Fibroblast of skin of scalp (primary cell): ENCODE measurements around the gene BHMT2. TPM values are rescaled to one million over a fixed set of nuclear protein-coding genes. Genes with fewer than 3 reads are reported as not detected.

Experiments
- DNase-seq: peaks from one replicate; pipeline ENCODE4 v3.0.0-alpha.2; 2013
- polyA plus RNA-seq, 2 experiments: library from polyadenylated mRNA; unstranded; fragments of 120-200 nt; gene quantifications; one replicate each; pipeline ENCODE4 v1.2.1, GENCODE V29; 2013; ENCODE audit not compliant: insufficient read length in 2 of 2

Gene BHMT2, protein sequence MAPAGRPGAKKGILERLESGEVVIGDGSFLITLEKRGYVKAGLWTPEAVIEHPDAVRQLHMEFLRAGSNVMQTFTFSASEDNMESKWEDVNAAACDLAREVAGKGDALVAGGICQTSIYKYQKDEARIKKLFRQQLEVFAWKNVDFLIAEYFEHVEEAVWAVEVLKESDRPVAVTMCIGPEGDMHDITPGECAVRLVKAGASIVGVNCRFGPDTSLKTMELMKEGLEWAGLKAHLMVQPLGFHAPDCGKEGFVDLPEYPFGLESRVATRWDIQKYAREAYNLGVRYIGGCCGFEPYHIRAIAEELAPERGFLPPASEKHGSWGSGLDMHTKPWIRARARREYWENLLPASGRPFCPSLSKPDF
- polyA plus RNA-seq (2013, experiment 1 of 2; ENCODE audit: insufficient read length): 2.4 TPM
- polyA plus RNA-seq (2013, experiment 2 of 2; ENCODE audit: insufficient read length): 1.7 TPM

DNA sequence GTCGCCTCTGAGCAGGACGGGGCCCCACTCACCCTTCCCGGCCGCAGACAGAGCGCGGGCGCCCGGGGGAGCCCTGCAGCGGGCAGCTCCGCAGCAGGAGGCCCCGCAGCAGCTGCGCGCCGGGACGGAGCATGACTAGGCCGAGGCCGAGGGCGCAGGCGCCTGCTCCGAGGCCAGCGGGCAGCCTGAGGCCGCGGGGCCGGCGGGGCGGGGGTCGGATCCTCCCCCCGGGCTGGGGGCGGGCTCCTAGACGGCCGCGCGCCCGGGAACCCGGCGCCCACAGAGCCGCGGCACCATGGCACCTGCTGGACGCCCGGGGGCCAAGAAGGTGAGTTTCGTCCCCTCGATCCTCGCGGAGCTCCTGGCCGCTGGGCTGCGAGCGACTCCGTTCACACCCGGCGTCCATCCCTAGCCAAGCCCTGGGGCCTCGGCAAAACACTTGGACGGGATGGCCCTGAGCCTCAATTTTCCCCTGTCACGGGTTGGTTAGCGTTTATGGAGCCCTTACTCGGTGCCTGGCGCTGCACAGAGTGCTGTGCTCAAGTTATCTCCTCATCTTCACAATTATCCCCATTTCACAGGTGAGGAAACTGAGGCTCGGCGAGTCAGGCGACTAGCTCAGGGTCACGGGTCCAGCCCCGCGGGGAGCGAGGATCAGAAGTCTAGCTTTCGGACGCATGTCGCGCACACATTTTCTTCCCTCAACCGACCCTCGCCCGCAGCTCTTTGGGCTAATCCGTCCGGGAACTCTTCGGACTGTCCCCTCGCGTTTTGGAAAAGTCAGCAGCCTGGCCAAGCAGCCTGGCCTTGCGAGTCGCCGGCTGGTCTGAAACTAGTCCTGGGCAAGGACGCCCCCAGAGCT lies at the start of gene BHMT2, which contains the start of gene DMGDH:
Gene BHMT2 (plus strand): TSS at position 280 of the 862 bp plus-strand sequence. CDS start 16 bp downstream, at position 296.
Gene DMGDH (minus strand): TSS at position 187 of the 862 bp plus-strand sequence. CDS start 54 bp downstream, at position 133.
- peak; percentile 49 for DNase-seq

DNA sequence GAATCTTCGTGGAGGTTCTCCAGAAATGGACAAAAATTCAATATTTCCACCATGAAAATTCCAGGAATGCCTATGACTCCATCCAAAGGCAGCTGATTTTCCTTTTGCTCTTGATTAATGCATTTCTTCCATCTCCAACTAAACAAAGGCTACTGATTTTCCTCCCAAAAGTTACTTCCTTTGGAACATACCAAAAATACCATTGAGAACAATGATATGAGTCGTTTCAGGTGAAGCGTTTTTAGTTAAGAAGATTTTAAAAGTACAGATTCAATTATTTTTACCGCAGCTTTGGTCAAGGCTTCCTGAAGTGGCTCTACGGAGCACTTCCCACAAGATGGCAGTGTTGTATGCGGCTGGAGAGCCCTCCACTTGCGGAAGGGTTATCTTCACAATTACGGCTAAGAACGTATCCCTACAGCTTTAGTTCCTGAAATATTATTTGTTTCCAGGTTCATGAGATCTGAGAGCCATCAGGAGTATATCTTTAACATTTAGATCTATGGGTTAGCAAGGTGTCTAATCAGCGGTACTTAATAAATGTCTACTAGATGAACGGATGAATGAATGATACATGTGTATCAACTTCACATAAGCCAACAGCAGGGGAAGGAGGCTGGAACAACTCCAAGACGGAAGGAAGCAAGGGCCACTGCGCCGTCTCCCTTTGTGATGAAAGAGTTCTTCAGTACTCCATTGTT lies 48.6 kb upstream of the BHMT2 start:
- peak; percentile 89 for DNase-seq

DNA sequence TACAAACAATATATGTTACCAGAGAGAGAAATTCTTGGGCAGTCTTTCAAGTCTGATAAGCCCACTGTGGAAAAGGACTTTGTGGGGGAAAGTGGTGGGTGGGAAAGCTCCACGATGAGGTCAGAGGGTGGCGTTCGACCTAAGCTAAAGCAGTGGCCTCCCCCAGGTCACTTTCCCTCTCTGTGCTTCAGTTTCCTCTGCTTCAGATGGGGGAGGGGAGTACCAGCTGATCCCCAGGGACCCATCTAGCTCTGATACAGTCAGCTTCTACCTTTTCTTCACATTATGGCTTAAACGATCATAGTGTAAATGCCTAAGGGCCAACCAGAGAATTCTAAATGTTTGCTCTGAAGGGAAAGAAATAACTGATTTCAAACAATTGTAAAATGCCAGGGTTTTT lies 47.8 kb upstream of the BHMT2 start:
- no peak for DNase-seq

DNA sequence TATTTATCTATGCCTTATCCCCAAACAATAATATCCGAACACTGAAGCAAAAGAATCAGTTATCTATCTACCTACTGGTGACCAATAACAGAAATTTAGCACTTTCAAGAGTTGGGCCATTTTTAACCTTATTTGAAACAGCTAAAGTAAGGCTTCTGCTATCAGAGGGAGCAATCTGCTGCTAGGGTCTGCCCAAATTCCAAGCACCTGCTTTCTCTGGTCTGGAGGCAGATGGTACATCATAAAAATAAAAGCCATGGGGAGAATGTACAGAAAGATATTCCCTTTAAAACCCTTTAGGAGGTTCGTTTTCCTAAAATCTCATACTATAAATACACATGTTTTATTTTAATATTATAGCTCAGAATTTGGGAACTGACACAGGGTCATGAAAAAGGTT lies 46.8 kb upstream of the BHMT2 start:
- DNase-seq: no peak

DNA sequence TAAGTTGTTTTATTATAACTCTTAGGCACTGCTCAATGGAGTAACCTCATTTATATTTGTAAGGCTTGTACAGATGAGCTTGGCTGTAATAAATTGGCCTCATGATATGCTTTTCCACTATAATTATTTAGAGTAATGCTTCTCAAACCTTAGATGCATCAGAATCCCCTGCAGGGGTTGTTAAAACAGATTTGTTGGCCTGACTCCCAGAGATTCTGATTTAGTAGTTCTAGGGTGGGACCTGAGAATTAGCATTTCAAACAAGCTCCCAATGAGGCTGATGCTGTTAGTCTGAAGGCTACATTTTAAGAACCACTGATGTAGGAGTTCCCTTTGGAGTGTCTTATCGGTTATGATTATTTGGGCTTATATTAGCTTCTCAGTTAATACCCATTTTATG lies 46.2 kb upstream of the BHMT2 start:
- no peak for DNase-seq

DNA sequence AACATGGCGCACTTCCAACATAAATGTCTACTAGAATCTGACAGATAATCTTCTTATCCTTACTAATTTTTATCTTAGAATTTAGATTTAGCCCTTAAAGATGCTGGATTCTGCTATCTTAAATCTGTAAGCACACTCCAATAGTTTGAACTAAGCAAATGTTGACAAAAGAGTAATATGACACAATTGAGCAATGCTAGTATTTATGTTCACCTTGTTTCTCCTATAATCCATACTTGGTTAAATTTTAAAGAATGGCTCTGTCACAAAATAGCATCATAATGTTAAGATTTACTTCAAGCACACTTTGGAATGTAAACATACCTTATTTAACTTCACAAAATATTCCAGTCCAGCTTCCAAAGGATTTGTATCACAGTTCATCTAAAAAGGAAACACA lies 45.6 kb upstream of the BHMT2 start:
- DNase-seq: no peak

DNA sequence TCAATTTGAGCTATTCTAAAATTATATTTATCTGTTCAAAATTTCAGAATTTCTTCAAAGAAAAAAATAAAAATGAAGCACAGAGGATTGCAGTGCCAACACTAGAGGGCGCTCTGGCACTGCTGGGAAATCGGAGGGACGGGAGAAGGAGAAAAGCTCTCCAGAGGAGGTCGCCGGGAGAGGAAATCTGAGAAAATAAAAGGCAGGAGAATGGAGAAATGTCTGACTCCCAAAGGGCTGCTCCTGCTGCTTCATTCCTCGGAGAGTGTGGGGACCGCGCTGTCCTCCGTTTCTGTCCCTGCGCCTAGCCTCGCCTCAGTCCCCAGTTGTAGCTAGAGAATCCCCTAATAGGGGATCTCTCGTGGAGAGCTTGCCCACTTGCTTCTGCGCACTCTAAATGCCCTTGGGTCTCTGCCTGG lies 44.5 kb upstream of the BHMT2 start:
- peak; percentile 75 for DNase-seq

DNA sequence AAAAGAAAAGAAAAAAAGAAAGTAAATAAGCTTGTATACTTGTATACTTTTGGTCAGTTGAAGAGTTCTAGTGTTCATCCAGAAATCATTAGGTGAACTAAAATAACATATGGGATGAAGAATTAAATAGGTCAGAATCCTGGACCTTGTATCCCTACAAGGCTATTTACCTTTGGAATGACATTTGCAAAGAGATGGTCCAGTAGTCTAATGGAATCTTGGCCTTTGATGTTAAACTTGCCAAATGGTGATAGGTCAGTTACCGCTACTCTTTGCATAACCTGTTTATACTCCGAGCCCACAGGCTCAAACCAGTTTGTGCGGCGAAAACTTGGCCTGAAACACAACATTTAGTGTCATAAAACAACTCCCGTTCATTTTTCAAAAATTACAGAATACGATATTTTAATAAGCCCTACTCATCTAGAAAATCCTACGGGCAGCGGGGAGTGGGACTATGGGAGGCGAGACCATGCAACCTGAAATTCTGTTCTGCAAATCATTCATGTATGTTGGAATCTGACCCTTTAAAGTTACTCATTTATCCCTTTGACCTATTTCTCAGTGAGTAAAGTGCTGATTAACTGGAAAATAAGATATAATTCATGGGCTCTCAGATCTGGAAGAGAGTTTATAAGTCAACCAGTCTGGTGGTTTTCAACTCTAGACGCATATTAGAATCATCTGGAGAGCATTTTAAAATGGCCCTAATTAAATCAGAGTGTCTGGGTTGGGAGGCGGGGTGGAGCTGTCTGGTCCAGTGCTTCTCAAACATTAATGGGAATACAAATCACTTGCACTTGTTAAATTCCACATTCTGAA lies 38.7 kb upstream of the BHMT2 start:
- DNase-seq: no peak

DNA sequence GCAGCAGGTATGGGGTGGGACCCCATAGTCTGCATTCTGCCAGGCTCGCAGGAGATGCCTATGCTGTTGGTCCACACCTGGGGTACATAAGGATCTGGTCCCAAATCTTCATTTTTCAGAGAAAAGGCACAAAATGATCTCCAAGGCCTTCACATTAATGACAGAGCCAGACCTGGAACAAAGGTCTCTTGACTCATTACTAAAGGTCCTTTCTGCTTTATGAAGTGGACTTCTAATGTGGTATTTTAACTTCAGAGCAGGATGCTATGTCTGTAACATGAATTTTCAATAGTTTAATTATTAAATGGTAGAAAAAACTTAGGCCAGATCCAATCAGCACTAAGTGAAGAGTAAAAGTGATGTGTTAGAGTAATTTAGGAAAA lies 38.1 kb upstream of the BHMT2 start:
- no peak for DNase-seq

DNA sequence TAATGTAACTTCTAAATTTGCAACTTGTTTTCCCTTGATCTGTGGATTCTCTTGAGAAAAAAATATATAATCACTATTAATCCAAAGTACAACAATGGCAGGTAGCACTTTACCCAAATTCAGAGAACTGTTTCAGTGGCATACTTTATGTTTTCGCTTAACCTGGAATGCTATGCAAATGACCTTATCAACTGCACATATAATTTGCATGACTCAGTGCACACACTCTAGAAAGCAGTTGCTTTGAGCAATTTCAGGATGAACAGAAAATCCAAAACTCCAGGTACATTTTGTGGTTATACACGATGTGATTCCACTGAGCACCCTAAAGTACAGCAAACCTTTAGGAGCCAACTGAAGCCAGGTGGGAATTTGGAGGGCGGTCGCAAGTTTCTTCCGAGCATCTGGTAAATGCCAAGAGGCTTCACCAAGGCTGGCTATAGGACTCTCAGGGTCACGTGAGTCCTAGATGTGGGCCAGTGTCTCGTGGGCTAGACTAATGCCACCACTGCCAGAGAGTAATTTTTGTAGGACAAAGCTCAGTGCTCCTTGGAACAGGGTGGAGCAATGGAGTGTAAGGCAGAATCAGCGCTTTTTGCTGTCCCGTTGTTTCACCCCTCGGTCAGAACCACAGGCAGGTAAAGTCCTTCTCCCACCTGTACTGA lies 37.4 kb upstream of the BHMT2 start:
- DNase-seq: no peak

DNA sequence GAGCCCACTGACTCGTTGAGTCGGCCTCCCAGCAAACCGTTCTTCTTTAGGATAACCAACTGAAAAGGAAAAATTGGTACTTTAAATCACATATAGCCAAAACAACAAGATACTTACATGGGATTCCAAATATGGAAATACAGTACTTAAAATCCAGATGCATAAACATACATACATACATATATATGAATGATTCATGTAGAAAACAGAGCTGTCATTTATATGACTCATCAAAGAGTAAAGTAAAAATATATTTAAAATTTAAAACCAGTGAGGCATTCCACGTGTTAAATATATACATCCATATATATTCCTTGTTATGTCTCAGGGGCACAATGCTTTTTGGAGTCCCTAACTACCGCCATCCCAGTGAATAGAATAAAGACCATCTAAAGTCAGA lies 36.8 kb upstream of the BHMT2 start:
- DNase-seq: no peak

DNA sequence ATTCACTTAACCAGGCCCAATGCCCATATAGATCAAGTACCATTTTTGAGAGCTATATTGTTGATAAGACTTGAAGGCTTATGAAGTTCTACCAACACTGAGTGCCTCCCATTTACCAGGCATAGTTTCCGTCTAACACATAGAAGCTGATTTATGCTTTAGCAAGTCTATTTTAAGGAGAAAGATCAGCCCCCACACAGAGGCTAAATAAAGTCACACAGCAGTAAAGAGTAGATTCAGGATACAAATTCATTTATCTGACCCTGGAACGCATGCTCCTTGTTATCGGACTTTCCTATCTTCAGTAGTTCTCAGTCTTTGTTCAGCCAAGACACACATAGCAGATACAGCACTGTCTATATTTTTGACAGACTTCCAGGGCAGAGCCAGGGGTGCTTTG lies 34.3 kb upstream of the BHMT2 start:
- no peak for DNase-seq

DNA sequence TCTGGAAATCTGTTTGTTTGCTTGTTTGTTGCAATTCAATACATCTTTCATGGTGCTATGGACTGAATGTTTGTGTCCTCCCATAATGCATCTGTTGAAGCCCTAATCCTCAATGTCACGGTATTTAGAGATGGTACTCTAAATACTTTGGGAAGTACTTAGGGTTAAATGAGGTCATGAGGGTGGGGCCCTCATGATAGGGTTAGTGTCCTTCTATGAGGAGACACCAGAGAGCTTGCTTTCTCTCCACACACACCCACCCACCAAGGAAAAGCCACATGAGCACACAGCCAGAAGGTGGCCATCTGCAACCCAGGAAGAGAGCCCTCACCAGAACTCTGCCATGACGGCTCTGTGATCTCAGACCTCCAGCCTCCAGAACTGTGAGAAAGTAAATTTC lies 32.8 kb upstream of the BHMT2 start:
- DNase-seq: no peak

DNA sequence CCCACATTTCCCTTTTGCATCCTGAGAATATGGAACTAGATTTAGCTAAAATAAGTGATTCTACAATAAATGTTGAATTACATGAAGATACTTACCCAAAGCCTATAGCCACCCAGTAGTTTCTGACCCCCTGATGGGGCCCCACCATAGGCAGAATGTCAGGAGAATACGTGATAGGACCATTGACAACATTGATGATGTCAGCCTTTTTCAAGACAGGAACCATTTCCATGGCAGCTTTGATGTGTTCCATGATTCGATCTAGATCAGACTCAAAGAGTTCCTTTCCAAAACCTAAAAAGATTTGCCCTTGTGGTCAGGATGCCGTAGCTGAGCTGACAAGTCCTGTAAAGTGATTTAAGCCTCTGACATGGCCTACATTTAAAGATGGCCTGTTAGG lies 27.4 kb upstream of the BHMT2 start:
- DNase-seq: no peak

DNA sequence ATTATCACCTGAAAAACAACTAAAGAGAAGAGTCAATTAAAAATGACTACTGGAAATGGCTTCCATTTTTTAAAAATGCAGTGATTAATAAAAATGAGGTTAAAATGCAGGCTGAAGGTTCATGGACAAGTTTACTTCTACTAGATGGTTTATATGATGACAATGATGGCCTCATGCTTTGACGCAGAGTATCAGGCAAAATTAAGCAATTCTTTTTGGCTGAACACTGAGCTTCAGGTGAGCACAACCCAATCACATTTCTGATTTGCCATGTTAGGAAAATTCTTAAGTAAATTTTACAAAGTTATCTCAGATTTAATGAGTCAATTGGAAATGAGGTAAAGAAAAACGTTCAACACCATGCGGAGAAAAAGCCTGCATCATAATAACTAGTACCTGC lies 22.4 kb upstream of the BHMT2 start:
- DNase-seq: no peak

DNA sequence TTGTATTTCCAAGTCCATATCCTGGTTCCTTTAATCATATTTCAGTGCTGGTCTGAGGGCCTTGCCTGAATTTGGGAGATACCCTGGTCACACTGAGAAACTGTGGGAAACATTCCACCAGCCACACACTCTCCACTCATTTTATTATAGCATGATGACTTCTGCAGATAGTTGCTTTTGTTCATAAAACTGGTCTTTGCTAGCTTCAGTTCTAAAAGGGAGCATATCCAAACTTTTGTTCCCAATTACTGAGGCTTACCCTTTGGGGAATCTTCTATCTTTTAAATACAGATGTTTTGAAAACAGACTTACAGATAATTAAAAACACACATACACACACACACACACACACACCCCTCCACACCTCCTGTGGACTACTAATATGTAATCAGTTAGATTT lies 21.1 kb upstream of the BHMT2 start:
- no peak for DNase-seq

DNA sequence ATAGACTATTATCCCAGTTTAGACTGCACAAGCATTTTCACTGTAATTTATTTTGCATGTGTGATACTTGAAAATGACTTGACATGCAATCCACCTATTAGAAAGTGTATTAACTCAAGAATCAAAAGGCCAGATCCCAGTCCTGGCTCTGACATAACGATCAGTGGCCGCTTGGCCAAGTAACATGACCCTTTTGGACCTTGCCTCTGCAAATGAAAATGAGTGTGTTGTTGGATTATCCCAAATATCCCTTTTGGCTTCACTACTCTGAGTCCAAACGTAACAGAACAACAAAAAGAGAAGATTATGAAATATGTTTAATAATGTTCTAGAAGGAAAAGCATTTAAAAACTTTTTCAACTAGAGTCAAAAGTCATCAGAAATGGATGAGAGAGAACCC lies 19.1 kb upstream of the BHMT2 start:
- no peak for DNase-seq

DNA sequence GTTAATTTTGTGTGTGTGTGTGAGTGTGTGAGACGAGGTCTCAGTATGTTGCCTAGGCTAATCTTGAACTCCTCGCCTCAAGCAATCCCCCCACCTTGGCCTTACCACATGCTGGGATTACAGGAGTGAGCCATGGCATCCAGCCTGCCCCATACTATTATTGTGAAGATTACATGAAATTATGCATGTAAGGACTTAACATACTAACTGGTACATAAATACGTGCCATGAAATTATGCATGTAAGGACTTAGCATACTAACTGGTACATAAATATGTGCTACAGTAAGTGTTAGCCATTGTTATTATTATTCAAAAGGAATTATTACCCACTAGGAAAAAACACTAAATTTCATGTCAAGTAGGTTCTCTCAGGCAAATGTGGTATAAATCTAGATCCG lies 16.2 kb upstream of the BHMT2 start:
- DNase-seq: no peak

DNA sequence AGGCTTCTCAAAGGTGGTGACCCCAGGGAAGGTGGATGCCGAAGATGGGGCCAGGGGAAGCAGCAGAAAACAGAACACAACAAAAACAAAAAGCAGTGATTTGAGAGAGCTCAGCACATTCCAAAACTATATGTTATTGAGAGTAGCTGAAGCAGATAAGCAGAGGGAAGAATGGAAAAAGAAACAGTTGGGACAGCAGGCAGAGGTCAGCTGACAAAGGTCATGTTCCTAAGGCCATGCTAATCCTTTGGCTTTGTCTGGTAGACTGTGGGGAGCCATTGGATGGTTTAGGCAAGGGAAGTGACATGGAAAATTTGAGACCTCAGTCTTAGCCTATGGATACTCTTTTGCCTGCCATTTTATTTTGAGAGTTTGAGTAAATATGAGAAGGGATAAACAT lies 14.6 kb upstream of the BHMT2 start:
- DNase-seq: no peak

DNA sequence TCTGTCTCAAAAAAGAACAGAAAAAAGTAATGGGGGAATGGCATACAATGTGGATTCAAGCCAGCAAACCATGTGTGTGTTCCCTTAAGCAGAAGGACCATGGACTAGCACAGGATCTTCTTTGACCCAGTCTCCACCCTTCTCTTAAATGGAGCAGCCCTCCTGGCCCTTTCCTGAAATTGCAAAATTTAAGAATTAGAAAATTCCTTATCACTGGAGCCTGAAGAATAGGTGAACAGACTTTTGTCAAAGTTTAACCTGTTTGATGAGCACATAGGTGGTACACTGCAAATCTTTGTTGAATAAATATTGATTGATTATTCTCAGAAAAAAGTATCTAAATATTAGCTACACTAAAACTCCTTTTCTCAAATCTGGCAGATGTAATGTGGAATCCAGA lies 12.7 kb upstream of the BHMT2 start:
- DNase-seq: no peak

DNA sequence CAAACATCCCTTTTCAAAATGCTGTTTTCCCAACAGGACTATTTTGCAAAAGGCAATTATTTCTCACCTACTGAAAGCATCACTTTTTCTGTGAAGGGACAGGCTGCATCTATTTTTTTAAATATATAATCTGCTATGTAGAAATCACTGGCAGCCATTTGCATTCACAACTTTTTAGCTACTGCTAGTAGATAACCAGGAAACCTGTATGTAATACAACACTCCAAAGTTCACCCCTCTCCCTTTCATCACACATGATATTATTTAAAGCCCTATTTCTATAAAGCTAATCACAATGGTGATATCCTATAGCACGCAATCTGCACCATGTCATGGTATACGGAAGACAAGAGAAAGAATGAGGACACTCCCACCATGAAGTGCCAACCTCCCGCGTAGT lies 9.9 kb upstream of the BHMT2 start:
- DNase-seq: no peak

DNA sequence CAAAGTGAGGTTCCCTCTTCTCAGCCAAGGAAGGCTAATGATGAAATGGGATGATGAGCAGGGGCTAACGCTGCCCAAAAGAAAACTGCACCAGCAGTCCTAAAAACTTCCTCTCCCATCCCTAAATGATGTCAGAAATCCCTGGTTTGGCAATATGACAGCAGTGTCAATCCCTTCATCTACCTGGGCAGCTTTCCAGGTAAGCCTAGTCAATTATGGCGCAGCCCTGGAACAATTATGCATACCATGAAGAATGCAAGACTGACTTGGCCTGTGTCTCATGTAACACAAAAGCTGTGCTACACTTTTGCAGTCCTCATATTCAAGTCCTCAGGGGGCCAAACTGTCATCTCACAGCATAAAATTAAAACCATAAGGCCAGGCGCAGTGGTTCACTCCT lies 7.1 kb upstream of the BHMT2 start:
- peak; percentile 13 for DNase-seq
